H7 (cell line): ENCODE results near the gene CKLF. TPM values are rescaled to one million over a fixed set of nuclear protein-coding genes. Genes with fewer than 3 reads are reported as not detected.
"Not testable (repeated sequence)": the region's sequence is repeated elsewhere in the genome, so short reads cannot be mapped to it uniquely, and the experiment has no call there.

Experiments
- DNase-seq: peaks from one replicate; pipeline ENCODE4 v3.0.0; 2012
- H3K27me3 ChIP-seq: 2 replicates; pipeline ENCODE4 v1.6.0; 2011; ENCODE audit warnings: mild to moderate bottlenecking, low read length; ENCODE audit not compliant: control insufficient read depth, insufficient read depth
- H3K36me3 ChIP-seq: replicated peaks from 2 replicates; pipeline ENCODE4 v1.5.1; 2011; ENCODE audit warnings: low read length; ENCODE audit not compliant: control insufficient read depth, insufficient read depth
- H3K4me3 ChIP-seq: 2 replicates; pipeline ENCODE4 v1.5.1; 2011; ENCODE audit warnings: low read depth, mild to moderate bottlenecking, control low read depth, low read length, moderate library complexity; ENCODE audit not compliant: insufficient read depth
- total RNA-seq: library from RNA; depleted of rRNA; stranded (reverse); fragments of >200 nt; shearing (Covaris generic); gene quantifications from 2 replicates; pipeline ENCODE4 v1.2.3, GENCODE V29; 2014

The CKLF gene
- total RNA-seq, 1 experiment from 2014 or later, result 34.7 TPM

- no peak for DNase-seq
- Histone ChIP-seq H3K27me3 (no peaks in the 10 kb centered on the region), H3K4me3 (no peak overlapping the region), H3K36me3 (no peaks in the 10 kb centered on the region; the same call in 1 of the 2 replicates)
These were observed 11.4 kb downstream of the CKLF start for GRCh38 chr16:66563574-66564334.

- no peaks in the 10 kb centered on the region; the same call in 1 of the 2 replicates for H3K36me3 ChIP-seq
- no peaks in the 10 kb centered on the region for H3K27me3 ChIP-seq
- no peak within 1 kb of the TSS for H3K4me3 ChIP-seq
- DNase-seq, result peak; percentile 38
These were observed 13.9 kb downstream of the CKLF start, which contains the start of gene CMTM1 for GRCh38 chr16:66566051-66566901. Gene CMTM1 (plus strand): TSS chr16:66566439. CDS start chr16:66566514, 75 bp downstream.

GRCh38 chr16:66567270-66567669 lies 14.9 kb downstream of the CKLF start:
- not testable (repeated sequence) for H3K36me3 ChIP-seq, H3K4me3 ChIP-seq, DNase-seq, H3K27me3 ChIP-seq

GRCh38 chr16:66568355-66568754 lies 16.0 kb downstream of the CKLF start:
- H3K4me3 ChIP-seq, result no peak overlapping the region
- H3K27me3 ChIP-seq, result no peaks in the 10 kb centered on the region
- H3K36me3 ChIP-seq, result no peaks in the 10 kb centered on the region
- DNase-seq, result no peak

- no peaks in the 10 kb centered on the region for H3K36me3 ChIP-seq
- DNase-seq, result no peak
- no peaks in the 10 kb centered on the region for H3K27me3 ChIP-seq
- H3K4me3 ChIP-seq, result no peak overlapping the region
These were observed 16.8 kb downstream of the CKLF start for GRCh38 chr16:66569131-66569530.

GRCh38 chr16:66569827-66570405 lies 17.5 kb downstream of the CKLF start:
- Histone ChIP-seq H3K27me3 (no peaks in the 10 kb centered on the region), H3K4me3 (no peak overlapping the region), H3K36me3 (no peaks in the 10 kb centered on the region)
- no peak for DNase-seq

GRCh38 chr16:66572356-66572755 lies 20.0 kb downstream of the CKLF start:
- peaks cover under 1% of the 10 kb centered on the region; the same call in 1 of the 2 replicates for H3K27me3 ChIP-seq
- H3K36me3 ChIP-seq, result no peaks in the 10 kb centered on the region
- H3K4me3 ChIP-seq, result no peak overlapping the region
- no peak for DNase-seq

GRCh38 chr16:66574081-66574480 lies 21.7 kb downstream of the CKLF start:
- no peaks in the 10 kb centered on the region for H3K36me3 ChIP-seq
- peaks cover 16% of the 10 kb centered on the region; the same call in 1 of the 2 replicates for H3K27me3 ChIP-seq
- no peak for DNase-seq
- H3K4me3 ChIP-seq, result no peak overlapping the region

GRCh38 chr16:66574531-66574930 lies 22.2 kb downstream of the CKLF start:
- no peak overlapping the region for H3K4me3 ChIP-seq
- H3K27me3 ChIP-seq, result peaks cover 20% of the 10 kb centered on the region; the same call in 1 of the 2 replicates
- no peak for DNase-seq
- no peaks in the 10 kb centered on the region for H3K36me3 ChIP-seq

- Histone ChIP-seq H3K36me3 (no peaks in the 10 kb centered on the region), H3K4me3 (no peak overlapping the region), H3K27me3 (peaks cover 25% of the 10 kb centered on the region; the same call in 1 of the 2 replicates)
- DNase-seq, result no peak
These were observed 22.7 kb downstream of the CKLF start for GRCh38 chr16:66575060-66575459.

GRCh38 chr16:66576296-66576695 lies 23.9 kb downstream of the CKLF start:
- H3K36me3 ChIP-seq, result no peaks in the 10 kb centered on the region
- DNase-seq, result no peak
- peaks cover 27% of the 10 kb centered on the region; the same call in 1 of the 2 replicates for H3K27me3 ChIP-seq
- H3K4me3 ChIP-seq, result no peak overlapping the region

- H3K4me3 ChIP-seq, result no peak within 1 kb of the TSS
- H3K27me3 ChIP-seq, result peaks cover 27% of the 10 kb centered on the region; the same call in 1 of the 2 replicates
- DNase-seq, result peak; percentile 51
- H3K36me3 ChIP-seq, result no peaks in the 10 kb centered on the region
These were observed 26.5 kb downstream of the CKLF start, which contains the start of gene CMTM2 for GRCh38 chr16:66578651-66579531. Gene CMTM2 (plus strand): TSS chr16:66579463. CDS start chr16:66579608, 145 bp downstream.

- Histone ChIP-seq H3K27me3 (peaks cover 27% of the 10 kb centered on the region; the same call in 1 of the 2 replicates), H3K4me3 (no peak overlapping the region), H3K36me3 (no peaks in the 10 kb centered on the region)
- DNase-seq, result peak; percentile 67
These were observed 28.3 kb downstream of the CKLF start for GRCh38 chr16:66580605-66581209.
